SJSA1 (cell line): Measurements from ENCODE around the gene STT3B. TPM values are rescaled to one million over a fixed set of nuclear protein-coding genes. Genes with fewer than 3 reads are reported as not detected.

ENCODE experiments used
- DNase-seq, 2 experiments: peaks; one replicate each; pipeline ENCODE4 v3.0.0-alpha.2; 2015 to 2020; ENCODE audit warnings: low spot score in 2 of 2, low read depth in 1 of 2
- H3K27ac ChIP-seq: fragments of 250-450 bp; sonication (Bioruptor Pico); 2 replicates; pipeline ENCODE4 v1.5.1; 2020; ENCODE audit warnings: mild to moderate bottlenecking, moderate library complexity
- H3K27me3 ChIP-seq: fragments of 250-450 bp; sonication (Bioruptor Pico); replicated peaks from 2 replicates; pipeline ENCODE4 v1.5.1; 2020; ENCODE audit warnings: mild to moderate bottlenecking, moderate library complexity
- H3K36me3 ChIP-seq: fragments of 250-450 bp; sonication (Bioruptor Pico); 2 replicates; pipeline ENCODE4 v1.5.1; 2020; ENCODE audit warnings: mild to moderate bottlenecking
- H3K4me1 ChIP-seq: fragments of 250-450 bp; sonication (Bioruptor Pico); replicated peaks from 2 replicates; pipeline ENCODE4 v1.6.1; 2021; ENCODE audit warnings: mild to moderate bottlenecking
- H3K4me3 ChIP-seq: fragments of 250-450 bp; sonication (Bioruptor Pico); 2 replicates; pipeline ENCODE4 v1.5.1; 2020; ENCODE audit warnings: mild to moderate bottlenecking
- H3K9me3 ChIP-seq: fragments of 250-450 bp; sonication (Bioruptor Pico); replicated peaks from 2 replicates; pipeline ENCODE4 v1.5.1; 2020; ENCODE audit warnings: mild to moderate bottlenecking
- total RNA-seq: library from RNA; depleted of rRNA; stranded (reverse); fragments of >200 nt; shearing (Covaris generic); gene quantifications from 2 replicates; pipeline ENCODE4 v1.2.3, GENCODE V29; 2014

Gene STT3B
- total RNA-seq, 1 experiment from 2014 or later: 172 TPM

DNA sequence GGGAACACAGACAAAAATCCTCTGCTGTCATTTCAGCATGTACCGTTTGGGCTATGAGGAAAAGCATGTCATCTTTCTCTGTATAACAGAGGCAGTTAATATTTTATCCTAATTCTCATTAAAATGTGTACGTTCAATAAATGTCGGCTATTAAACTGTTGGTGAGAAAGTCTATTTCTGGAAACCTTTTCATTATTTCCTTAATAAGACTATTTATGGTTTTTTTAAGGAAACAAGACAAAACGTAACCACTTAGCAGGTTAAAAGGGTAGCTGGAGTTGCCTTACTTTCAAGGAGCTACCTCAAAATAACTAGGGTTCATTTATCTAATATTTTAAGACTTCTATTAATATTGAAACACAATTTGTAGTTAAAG, 1.8 kb upstream of the STT3B start:
- Histone ChIP-seq H3K36me3 (peaks cover 15% of the 10 kb centered on the region), H3K4me3 (peak overlapping the region; percentile 78), H3K27me3 (no peaks in the 10 kb centered on the region), H3K27ac (no peak overlapping the region), H3K9me3 (no peaks in the 10 kb centered on the region), H3K4me1 (0 out of 2 replicates have a peak, but pooled peaks cover 10% of the 10 kb centered on the region)
- DNase-seq: no peak

DNA sequence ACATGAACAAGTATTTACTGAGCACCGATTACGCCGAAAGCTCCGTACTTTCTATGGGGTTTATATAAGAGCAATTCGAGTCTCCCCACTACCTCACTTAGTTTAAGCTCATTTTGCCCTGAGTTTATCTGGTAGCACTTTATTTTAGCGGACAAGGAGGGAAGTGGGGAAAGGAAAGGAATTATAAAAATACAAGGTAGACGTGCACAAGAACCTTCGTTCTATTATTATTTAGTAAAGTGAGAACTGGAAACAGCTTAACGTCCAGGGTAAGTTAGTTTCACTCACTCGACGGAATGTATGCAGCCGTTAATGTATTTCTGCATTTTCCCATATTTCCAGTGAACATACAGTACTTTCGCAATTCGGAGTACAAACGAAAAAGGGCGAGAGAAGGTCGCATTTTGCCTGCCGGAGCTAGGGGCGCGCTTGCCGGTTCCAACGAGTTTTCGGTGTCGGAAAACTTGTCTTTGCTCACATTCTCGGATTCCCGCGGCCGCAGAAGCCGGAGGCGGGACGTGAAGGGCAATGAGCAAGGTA, 1.2 kb upstream of the STT3B start:
- DNase-seq: no peak

DNA sequence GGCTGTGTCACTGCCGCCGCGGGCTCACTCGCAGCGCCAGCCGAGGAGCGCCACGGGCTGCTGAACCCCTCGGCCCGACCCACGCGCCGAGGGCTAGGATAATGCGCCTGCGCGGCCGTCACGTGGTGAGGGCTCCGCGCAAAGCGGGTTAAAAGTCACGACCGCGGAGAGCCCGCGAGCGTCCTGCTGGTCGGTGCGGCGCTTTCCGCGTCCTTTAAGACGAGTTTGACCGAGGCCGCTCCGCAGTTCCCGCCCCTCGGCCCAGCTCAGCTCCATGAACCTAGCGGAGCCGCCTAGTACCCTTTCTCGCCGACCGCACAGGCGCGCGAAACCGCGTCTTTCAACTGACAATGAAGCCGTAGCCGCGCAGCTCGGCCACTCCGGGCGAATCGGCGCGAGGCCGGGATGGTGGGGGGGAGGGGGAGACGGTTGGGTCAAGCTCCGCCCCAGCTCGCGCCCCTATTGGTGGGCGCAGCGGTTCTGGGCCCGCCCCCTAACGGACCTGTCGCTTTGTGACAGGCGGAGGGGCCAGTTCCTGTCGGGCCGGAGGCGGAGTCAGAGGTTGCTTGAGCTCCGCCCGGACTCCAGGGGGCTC, 636 bp upstream of the STT3B start:
- Histone ChIP-seq H3K27me3 (no peaks in the 10 kb centered on the region), H3K4me3 (peak overlapping the region; percentile 78), H3K36me3 (peaks cover 21% of the 10 kb centered on the region), H3K9me3 (no peaks in the 10 kb centered on the region), H3K4me1 (0 out of 2 replicates have a peak, but pooled peaks cover 10% of the 10 kb centered on the region), H3K27ac (peak overlapping the region; percentile 96)
- DNase-seq: peak; percentile 98 to 99

More for the DNA sequence above, 1.2 kb upstream of the STT3B start:
- Histone ChIP-seq H3K27ac (peak overlapping the region; percentile 96), H3K4me3 (peak overlapping the region; percentile 78), H3K4me1 (0 out of 2 replicates have a peak, but pooled peaks cover 10% of the 10 kb centered on the region), H3K9me3 (no peaks in the 10 kb centered on the region), H3K27me3 (no peaks in the 10 kb centered on the region), H3K36me3 (peaks cover 18% of the 10 kb centered on the region)

DNA sequence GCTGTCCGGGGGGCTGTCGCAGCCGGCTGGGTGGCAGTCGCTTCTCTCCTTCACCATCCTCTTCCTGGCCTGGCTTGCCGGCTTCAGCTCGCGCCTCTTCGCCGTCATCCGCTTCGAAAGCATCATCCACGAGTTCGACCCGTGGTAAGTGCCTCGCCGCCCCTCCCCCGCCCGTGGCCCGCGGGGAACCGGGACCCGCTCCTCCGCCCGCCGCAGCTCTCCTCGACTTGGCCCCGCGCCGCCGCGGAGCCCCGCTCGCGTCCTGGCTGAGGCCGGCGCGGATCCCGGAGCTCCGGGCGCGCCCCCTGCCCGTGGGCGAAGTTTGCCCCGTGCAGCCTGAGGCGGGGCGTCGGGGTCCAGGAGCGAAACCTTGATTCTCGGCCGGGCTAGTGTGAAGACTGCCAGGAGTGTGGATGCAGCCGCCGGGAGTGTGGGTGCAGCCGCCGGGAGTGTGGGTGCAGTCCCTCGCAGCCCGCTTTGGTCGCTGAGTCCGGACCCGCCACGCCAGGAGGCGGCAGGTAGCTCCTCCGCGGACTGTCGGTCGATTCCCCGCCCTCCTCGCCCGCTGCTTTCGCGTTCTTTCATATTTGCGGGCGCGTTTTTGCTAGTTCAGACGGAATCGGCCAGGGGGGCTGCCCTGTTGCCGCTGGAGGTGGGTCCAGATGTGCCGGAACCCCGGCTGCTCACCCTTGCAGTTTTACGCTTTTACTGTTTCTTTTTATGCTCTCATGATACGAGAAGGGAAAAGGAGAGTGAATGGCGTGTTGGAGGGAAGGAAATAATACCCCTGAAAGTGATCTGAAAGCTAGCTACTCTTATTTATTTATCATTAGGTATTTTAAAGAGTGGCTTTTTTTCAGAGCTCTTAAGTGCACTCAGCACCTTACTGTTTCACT, 692 bp downstream of the STT3B start:
- Histone ChIP-seq H3K4me1 (0 out of 2 replicates have a peak, but pooled peaks cover 10% of the 10 kb centered on the region), H3K9me3 (no peaks in the 10 kb centered on the region), H3K4me3 (peak overlapping the region; percentile 78), H3K27ac (peak overlapping the region; percentile 96), H3K27me3 (no peaks in the 10 kb centered on the region), H3K36me3 (peaks cover 29% of the 10 kb centered on the region)
- DNase-seq: peak; percentile 31 to 49

DNA sequence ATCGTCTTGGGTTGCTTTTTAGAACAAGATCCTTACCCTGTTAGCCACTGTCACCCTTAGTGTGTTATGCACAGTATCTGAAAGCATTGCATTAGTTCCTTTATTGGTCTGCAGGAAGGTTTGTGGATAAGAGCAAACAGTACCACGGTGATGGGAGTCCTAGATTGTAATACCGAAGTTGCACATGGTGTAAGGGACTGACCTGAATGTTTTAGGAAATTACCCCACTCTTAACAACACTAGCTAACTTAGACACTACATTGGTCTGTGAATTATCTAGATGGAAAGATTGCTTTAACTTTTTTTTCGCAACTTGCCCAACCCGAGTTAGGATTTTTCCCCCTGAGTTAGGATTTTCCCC, 1.3 kb downstream of the STT3B start:
- no peaks in the 10 kb centered on the region for H3K27me3 ChIP-seq
- peak in 1 of 2 experiments; percentile 4 for DNase-seq
- H3K4me1 ChIP-seq: 0 out of 2 replicates have a peak, but pooled peaks cover 10% of the 10 kb centered on the region
- H3K36me3 ChIP-seq: peaks cover 29% of the 10 kb centered on the region
- H3K27ac ChIP-seq: no peak overlapping the region
- peak overlapping the region; percentile 78 for H3K4me3 ChIP-seq
- no peaks in the 10 kb centered on the region for H3K9me3 ChIP-seq

DNA sequence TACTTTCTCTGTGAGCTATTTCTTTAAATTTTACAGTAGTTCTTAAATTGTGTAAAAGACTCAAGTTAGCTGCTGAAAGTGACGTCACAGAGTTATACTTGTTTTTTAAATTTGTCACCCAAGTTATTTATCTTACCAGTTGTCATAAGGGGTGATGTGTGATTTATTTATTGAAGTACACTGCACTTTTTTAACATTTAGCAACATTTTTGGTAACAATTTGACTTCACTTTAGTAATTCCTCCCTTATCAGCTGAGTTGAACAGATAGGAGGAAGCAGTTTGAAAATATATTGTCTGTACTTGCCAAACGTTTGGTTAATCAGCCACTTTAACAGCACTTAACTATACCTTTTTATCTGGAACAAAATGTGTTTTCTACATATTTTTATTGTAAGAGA, 3.8 kb downstream of the STT3B start:
- 0 out of 2 replicates have a peak, but pooled peaks cover 4% of the 10 kb centered on the region for H3K4me1 ChIP-seq
- no peaks in the 10 kb centered on the region for H3K27me3 ChIP-seq
- peaks cover 32% of the 10 kb centered on the region for H3K36me3 ChIP-seq
- H3K9me3 ChIP-seq: no peaks in the 10 kb centered on the region
- DNase-seq: no peak
- H3K27ac ChIP-seq: no peak overlapping the region
- no peak overlapping the region for H3K4me3 ChIP-seq

DNA sequence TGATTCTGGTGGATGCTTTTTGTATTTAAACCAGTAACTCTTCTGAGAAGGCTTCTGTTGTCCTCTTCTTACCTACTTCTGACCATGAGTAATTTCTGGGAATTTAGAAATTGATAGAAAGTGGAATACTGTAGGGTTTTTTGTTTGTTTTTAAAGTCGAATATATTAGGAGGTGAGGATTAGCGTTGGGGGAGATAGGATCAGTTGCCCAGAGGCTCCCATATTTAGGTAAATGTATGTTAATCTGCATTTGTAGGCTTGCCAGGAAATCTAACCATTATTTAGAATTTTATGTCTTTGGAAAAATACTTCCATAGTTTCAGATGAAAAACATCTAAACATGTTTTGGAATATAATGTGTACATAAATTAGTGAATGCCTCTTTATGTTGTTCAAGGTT, 6.1 kb downstream of the STT3B start:
- Histone ChIP-seq H3K9me3 (no peaks in the 10 kb centered on the region), H3K27ac (no peak overlapping the region), H3K4me1 (0 out of 2 replicates have a peak, but pooled peaks cover 4% of the 10 kb centered on the region), H3K27me3 (no peaks in the 10 kb centered on the region), H3K4me3 (no peak overlapping the region), H3K36me3 (peaks cover 19% of the 10 kb centered on the region)
- DNase-seq: no peak

DNA sequence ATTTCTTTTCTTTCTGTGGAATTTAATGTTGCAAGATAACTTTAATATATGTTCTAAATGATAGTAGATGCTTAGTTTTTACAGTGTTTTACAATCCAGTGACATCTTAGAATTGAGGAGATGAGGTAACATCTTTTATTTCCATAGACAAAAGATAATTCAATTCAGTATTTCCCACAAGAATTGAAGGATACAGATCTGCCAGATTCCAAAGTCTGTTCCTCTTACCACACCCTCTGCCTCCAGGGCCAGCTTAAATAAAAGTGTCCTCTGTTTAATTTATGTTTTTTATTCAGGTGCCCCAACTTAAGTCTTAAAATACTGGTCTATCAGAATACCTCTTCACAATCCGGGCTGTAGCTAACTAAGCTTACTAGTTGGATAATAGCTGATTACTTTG, 6.5 kb downstream of the STT3B start:
- H3K4me3 ChIP-seq: no peak overlapping the region
- H3K4me1 ChIP-seq: 0 out of 2 replicates have a peak, but pooled peaks cover 4% of the 10 kb centered on the region

DNA sequence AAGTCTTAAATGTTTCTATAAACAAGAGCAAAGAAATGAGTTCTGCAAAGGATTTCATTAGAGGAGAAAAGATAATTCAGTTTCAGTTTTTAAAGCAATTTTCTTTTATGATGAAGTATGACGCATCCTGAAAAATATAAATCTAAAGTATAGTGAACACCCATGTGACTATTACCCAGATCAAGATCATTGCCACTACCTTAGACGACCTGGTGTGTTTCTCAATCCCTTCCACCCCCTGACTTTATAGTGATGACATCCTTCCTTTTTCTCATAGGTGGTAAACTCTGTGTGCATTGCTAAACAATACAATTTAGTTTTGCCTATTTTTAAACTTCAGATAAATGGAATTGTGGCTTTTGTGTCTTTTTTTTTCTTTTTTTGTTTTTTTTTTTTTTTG, 8.4 kb downstream of the STT3B start:
- no peak overlapping the region for H3K4me3 ChIP-seq
- no peak overlapping the region for H3K27ac ChIP-seq
- DNase-seq: no peak
- no peaks in the 10 kb centered on the region for H3K4me1 ChIP-seq
- H3K9me3 ChIP-seq: no peaks in the 10 kb centered on the region
- H3K36me3 ChIP-seq: peaks cover 16% of the 10 kb centered on the region
- H3K27me3 ChIP-seq: no peaks in the 10 kb centered on the region

More for the DNA sequence above, 6.5 kb downstream of the STT3B start:
- Histone ChIP-seq H3K27me3 (no peaks in the 10 kb centered on the region), H3K27ac (no peak overlapping the region), H3K9me3 (no peaks in the 10 kb centered on the region), H3K36me3 (peaks cover 17% of the 10 kb centered on the region)
- no peak for DNase-seq

DNA sequence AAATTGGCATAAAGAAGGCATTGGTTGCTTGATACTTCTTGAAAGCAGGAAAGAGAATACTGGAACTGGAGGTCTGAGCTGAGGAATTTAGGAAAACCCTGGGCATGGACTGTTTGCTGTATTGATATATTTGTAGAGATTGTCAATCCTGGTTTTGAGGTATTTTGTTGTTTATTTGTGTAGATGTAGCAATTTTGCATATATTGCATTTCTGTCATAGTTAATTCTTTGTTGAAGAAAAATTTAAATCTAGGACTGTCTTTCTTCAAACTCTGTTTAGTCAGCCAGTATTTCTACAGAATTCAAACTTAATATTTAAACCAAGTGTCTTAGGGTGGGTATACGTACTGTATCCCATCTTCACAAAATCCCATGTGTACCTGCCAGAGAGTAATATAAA, 9.5 kb downstream of the STT3B start:
- H3K27me3 ChIP-seq: no peaks in the 10 kb centered on the region
- H3K27ac ChIP-seq: no peak overlapping the region
- no peaks in the 10 kb centered on the region for H3K4me1 ChIP-seq
- no peaks in the 10 kb centered on the region for H3K9me3 ChIP-seq
- no peak overlapping the region for H3K4me3 ChIP-seq
- no peak for DNase-seq
- peaks cover 10% of the 10 kb centered on the region; the same call in 1 of the 2 replicates for H3K36me3 ChIP-seq

DNA sequence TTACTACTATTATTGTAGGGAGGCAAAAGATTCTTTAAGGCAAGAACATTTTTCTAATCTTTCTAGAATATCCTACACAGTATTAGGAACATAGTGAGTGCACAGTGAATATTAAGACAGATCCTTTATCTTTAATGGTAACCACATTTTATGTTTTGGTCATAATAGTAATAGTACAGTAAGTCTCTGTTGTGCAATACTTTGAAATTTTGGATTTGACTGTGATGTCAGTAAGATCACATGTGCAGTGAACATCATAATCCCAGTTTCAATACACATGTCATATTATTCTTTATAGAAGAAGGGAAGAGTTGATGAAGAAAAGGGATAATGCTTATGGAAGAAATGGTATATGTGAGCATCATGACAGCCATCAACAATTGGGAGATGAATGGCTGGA, 10.7 kb downstream of the STT3B start:
- Histone ChIP-seq H3K4me3 (no peak overlapping the region), H3K27ac (no peak overlapping the region), H3K27me3 (no peaks in the 10 kb centered on the region), H3K9me3 (no peaks in the 10 kb centered on the region), H3K36me3 (peaks cover 4% of the 10 kb centered on the region; the same call in 1 of the 2 replicates), H3K4me1 (no peaks in the 10 kb centered on the region)
- no peak for DNase-seq

DNA sequence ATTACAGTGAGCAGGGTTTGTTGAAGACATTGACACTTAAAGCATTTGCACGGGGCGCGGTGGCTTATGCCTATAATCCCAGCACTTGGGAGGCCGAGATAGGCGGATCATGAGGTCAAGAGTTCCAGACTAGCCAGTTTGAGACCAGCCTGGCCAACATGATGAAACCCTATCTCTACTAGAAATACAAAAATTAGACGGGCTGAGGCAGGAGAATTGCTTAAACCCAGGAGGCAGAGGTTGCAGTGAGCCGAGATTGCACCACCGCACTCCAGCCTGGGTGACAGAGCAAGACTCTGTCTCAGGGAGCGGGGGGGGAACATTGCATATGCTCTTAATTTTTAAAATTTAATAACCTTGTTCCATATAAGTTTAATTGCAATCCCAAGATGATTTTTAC, 11.9 kb downstream of the STT3B start:
- Histone ChIP-seq H3K36me3 (peaks cover 4% of the 10 kb centered on the region; the same call in 1 of the 2 replicates), H3K27me3 (no peaks in the 10 kb centered on the region), H3K4me3 (no peak overlapping the region), H3K4me1 (no peaks in the 10 kb centered on the region), H3K27ac (no peak overlapping the region), H3K9me3 (no peaks in the 10 kb centered on the region)
- DNase-seq: no peak

DNA sequence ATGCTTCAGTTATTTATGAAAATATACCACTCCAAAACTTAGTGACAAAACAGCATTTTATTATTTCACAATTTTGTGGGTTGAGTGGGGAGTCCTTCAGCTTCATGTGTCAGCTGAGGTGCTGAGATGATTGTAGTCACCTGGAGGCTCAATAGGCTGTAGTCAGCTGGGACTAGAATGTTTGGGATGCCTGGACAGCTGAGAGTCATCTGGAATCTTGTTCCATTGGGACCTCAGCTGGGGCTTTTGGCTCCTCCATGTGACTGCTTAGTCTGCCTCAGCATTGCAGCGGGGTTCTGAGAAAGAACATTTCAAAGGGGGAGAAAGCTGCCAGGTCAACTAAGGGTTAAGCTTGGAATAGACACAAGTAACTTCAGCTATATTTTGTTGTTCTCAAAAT, 13.4 kb downstream of the STT3B start:
- no peak for DNase-seq
- no peaks in the 10 kb centered on the region for H3K36me3 ChIP-seq
- H3K27me3 ChIP-seq: no peaks in the 10 kb centered on the region
- H3K9me3 ChIP-seq: no peaks in the 10 kb centered on the region
- no peak overlapping the region for H3K4me3 ChIP-seq
- H3K4me1 ChIP-seq: no peaks in the 10 kb centered on the region
- H3K27ac ChIP-seq: no peak overlapping the region

DNA sequence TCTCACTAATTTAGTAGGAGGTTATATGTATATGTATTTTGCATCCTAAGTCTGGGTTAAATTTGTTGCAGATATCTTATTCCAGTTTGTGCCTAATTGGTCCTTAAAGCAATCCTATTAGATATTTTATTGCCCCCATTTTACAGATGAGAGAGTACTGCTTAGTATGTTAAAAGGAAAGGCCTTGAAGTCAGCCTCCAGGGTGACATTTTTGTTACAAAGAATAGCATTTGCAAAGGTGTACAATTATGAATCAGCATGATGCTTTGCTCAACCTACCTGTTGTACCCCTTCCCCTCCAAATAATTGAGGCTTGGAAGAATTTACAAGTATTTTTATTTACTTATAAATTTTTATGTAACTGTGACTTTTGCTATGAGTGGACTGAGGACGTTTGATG, 14.0 kb downstream of the STT3B start:
- DNase-seq: no peak
- H3K36me3 ChIP-seq: no peaks in the 10 kb centered on the region
- H3K9me3 ChIP-seq: no peaks in the 10 kb centered on the region
- H3K4me1 ChIP-seq: no peaks in the 10 kb centered on the region
- H3K27me3 ChIP-seq: no peaks in the 10 kb centered on the region
- no peak overlapping the region for H3K4me3 ChIP-seq
- H3K27ac ChIP-seq: no peak overlapping the region
